UCSD-AML1 (cell line): ENCODE measurements around the gene GPR62.
A peak's percentile ranks its signal among the peaks of the same experiment; 100 is the strongest.
"Not testable (repeated sequence)": the region's sequence is repeated elsewhere in the genome, so short reads cannot be mapped to it uniquely, and the experiment has no call there.

Experiments
- DNase-seq: peaks from one replicate; lab custom pipeline; 2025; ENCODE audit not compliant: unreplicated experiment; lab: John Stamatoyannopoulos, UW

GPR62 gene

GRCh38 chr3:51988286-51989146 is 33.3 kb downstream of the GPR62 start:
- no peak for DNase-seq

- not testable (repeated sequence) for DNase-seq
These were observed 35.4 kb downstream of the GPR62 start for GRCh38 chr3:51990501-51990971.

GRCh38 chr3:51992017-51992682 is 37.0 kb downstream of the GPR62 start:
- no peak for DNase-seq

GRCh38 chr3:51993657-51994056 is 38.5 kb downstream of the GPR62 start:
- DNase-seq: not testable (repeated sequence)

- DNase-seq: no peak
These were observed 39.3 kb downstream of the GPR62 start for GRCh38 chr3:51994530-51994929.

GRCh38 chr3:51995346-51996163 is 40.4 kb downstream of the GPR62 start, which contains the start of gene RPL29:
RPL29 (minus strand) TSS chr3:51995895; CDS start chr3:51995461, 434 bp downstream.
- DNase-seq: peak; percentile 93

GRCh38 chr3:51997172-51997571 is 42.0 kb downstream of the GPR62 start:
- DNase-seq: no peak

GRCh38 chr3:51997935-51998596 is 42.9 kb downstream of the GPR62 start:
- no peak for DNase-seq

GRCh38 chr3:51998774-51999173 is 43.6 kb downstream of the GPR62 start:
- DNase-seq: no peak

- DNase-seq: no peak
These were observed 44.7 kb downstream of the GPR62 start for GRCh38 chr3:51999846-52000245.

GRCh38 chr3:52001443-52001974 is 46.3 kb downstream of the GPR62 start:
- DNase-seq: peak; percentile 79

GRCh38 chr3:52002748-52003147 is 47.6 kb downstream of the GPR62 start:
- DNase-seq: no peak

GRCh38 chr3:52004163-52004787 is 49.1 kb downstream of the GPR62 start:
- DNase-seq: peak; percentile 61

GRCh38 chr3:52004906-52005395 is 49.8 kb downstream of the GPR62 start:
- no peak for DNase-seq

GRCh38 chr3:52005571-52005986 is 50.4 kb downstream of the GPR62 start:
- DNase-seq: peak; percentile 69

- peak; percentile 63 for DNase-seq
These were observed 51.0 kb downstream of the GPR62 start for GRCh38 chr3:52006017-52006819.

- DNase-seq: no peak
These were observed 51.6 kb downstream of the GPR62 start for GRCh38 chr3:52006820-52007133.
